HG03460 (cell line): Measurements from ENCODE around the gene CNIH2.

Experiments used
- ATAC-seq: cut with Tn5 transposase; IDR thresholded peaks from one replicate; pipeline ENCODE4 v1.9.1; 2021; ENCODE audit not compliant: unreplicated experiment

The CNIH2 gene

DNA sequence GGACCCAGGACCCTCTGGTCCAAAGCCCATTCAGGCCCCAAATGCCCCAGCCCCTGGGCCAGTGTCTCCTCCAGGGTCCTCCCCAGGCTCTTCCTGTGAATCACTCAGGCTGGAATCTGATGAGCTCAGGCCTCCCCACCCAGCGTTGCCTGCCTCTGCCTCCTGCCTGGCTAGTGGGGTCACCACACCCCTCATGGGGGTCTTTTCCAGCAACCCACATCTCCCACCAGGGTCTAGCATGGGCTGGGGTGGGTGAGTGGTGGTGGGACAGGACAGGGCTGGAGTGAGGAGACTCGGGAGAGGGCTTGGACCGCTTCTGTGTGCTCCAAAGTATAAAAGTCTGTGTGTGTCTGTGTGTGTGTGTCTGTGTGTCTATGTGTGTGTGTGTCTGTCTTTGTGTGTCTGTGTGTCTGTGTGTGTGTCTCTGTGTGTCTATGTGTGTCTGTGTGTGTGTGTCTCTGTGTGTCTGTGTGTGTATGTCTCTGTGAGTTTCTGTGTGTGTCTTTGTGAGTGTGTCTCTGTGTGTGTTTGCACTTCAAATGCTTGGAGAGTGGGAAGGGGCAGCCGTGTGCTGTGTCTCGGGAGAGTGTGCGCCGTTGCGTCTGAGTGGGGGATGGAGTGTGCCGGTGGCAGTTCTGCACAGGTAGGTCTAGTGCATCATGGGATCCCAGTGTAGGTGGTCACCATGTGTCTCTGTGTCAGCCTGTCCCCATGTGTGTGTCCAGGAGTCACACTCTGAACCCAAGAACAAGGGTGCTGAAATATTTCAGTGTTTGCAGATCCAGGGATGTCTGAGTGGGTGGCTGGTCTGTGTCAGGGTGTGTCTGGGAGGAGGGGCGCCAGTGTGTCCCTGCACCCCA lies 49.4 kb downstream of the CNIH2 start:
- no peak for ATAC-seq

DNA sequence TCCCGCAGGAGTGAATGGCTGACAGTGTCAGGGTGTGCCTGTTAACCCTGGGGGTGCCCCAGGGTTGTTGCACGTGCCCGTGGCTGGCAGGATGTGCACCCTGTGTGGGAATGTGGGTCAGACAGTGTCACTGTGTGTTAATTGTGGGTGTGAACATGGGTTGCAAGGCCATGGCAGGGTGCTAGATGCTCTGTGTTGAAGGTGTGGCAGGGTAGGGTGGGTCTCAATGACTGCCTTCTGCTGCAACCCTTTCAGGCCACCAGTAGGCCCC lies 50.0 kb downstream of the CNIH2 start:
- ATAC-seq: no peak

DNA sequence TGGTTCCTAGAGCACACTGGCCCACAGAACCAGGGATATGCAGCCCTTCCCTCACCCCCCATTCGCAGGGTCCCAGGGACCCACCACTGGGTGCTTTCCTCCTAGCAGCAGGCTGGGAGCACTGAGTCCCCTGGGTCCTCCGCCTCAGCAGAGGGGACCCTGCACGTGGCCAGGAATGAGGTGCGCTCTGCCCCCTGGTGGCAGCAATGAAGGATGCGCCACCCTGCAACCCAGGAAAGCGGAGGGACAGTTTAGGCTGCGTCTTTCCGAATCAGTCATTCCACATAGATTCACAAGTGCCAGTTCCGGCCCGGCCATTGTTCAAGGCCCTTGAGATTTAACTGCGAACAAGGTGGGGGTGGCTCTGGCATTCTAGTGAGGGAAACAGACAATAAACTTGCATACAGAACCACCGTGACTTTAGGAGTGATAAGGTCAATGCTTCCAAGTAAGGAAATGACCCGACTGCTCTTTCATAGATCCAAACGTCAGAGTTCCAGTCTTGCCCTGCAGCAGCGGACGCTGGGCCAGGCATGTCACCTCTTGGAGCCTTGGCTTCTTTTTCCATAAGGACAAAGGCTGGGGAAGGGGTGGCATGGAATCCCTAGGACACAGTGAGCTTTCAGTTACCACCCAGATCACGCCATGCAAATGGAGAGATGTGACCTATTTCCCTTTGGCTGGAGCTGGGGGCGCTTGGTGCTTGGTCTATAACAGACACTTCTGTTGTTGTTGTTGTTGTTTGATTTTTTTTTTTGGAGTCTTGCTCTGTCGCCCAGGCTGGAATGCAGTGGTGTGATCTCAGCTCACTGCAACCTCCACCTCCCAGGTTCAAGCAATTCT lies 50.5 kb downstream of the CNIH2 start:
- peak; percentile 56 for ATAC-seq

DNA sequence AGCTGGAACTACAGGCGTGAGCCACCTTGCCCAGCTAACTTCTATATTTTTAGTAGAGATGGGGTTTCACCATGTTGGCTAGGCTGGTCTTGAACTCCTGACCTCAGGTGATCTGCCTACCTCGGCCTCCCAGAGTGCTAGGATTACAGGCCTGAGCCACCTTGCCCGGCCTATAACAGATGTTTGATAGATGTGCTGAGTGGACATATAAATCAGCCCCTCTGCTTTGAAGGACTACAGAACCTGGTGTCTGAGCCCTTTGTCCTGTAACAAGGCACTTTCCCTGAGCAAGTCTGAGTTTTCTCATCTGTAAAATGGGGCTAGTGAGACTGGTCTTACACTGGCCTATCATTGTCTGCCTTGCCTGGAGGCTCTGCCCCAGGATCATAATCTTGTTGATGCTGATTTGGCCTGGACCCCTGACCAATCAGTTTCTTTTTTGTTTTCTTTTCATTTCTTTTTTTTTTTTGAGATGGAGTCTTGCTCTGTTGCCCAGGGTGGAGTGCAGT lies 51.2 kb downstream of the CNIH2 start:
- no peak for ATAC-seq

DNA sequence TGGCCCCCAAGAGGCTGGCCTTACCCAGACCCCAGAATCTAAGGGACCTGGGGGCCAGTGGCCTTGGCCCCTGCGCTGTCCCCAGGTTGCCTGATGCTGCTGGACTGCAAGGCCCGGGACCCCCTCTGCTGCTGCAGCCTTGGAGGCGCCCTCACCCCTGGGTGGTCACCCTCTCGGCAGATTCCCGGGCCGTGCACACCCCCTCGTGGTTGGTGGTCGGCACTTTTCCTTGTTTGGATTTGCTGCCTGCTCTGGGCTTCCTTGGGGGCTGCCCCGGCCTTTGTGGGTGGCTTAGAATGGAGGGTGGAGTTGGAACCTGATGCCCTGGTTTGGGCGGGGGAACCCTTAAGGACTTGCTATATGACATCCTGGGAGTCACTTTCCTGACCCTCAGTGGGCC lies 53.0 kb downstream of the CNIH2 start:
- no peak for ATAC-seq

DNA sequence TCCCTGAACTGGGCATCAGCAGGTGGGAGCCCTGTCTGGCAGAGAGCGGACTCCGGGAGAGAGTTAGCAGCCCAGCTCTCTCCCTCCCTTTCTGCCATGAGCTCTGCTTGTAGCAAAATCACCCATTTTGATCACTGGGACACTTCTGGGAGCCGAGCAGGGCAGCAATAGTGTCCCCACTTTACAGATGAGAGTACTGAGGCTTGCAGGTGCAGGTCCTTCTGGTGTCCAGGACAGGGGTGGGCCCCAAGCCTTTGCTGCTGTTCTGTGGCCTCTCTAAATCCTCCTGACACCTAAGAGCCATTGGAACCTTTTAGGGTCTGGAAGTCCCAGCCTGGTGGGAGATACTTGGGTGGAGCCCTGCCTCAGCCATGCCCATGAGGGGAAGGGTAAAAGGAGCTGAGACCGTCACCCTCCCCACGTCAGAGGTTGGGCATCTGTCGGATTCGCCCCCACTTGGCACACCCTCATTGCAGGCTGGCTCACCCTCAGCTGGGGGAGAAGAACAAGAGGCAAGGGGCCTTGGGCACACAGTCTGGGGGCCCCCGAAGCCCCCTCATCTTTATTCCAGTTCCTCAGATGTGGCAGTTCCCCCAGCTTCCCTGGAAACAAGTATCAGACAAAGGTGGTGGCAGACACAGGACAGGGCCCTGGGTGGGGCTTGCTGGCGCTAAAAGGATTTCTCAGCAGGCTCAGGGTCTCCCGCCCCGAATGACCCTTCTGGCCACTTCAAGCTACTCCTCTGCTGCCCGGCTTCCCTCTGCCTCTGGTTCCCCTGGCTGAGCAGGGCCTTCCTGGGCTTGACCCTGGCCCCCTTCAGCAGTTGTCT lies 53.8 kb downstream of the CNIH2 start:
- no peak for ATAC-seq

DNA sequence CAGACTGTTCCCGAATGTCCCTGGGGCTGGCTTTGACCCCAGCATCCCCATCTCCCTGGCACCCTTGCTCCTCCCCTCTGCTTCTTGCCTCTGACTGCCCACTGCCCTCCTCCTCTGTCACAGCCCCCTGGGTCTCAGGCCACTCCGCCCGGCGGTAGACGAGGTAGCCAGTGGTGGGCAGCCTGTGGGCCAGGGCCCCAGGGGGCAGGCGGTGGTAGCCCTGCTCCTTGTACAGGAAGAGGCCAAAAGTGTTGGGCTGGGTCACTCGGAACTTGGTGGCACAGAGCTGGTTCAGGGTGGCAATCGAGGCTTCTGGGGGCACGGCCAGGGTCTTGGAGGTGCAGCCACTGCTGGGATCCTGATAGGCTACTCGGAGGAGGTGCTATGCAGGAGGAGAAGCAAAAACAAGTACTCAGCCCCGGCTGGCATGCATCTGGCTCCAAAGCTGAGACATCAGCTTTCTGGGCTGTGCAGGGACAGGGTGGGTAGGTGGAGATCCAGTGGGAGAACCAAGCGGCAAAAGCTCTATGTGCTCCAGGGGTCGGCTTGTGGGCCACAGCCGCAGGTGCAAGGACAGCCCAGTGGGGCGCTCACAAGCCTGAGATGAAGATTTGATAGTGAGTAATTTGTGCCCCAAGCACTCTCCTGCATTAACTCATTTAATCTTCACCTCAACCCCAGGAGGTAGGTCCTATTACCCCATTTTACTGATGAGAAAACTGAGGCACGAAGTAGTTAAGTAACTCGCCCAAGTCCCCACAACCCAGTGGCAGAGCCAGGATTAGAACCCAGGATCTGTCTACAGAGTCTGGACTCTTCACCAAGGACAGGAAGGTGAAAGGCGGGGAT lies 54.6 kb downstream of the CNIH2 start:
- no peak for ATAC-seq

DNA sequence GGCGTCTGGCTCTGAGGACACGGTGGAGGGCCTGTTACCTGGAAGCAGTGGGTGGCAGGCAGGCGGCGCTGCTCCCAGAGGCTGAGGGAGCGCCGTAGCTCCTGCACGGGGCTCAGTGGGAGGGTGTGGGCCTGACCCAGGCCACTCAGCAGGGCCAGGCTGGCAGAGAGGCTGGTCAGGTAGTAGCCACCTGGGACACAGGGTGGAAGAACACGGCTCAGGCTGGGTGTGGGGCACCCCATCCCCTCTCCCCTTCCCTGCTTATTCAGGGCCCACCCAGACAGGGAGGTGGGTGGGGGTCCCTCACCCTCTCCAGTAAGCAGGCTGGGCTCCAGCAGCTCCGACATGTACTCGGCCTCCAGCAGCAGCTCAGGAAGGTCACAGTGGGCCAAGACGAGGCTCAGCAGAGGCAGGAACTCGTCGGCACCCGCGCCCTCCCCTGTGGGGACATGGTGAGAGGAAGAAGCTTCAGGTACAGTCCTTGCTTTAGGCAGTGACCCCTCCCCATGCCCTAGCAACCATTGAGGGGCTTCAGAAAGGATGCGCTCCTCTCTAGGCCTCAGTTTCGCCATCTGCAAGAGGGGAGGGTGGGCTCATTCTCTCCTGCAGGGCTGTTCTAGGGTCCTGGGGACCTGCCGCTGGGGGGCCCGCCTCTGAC lies 55.4 kb downstream of the CNIH2 start:
- ATAC-seq: no peak
